Caco-2 (cell line): ENCODE results near the gene PML. TPM values are rescaled to one million over a fixed set of nuclear protein-coding genes. Genes with fewer than 3 reads are reported as not detected.

Source experiments
- BruUV-seq: library from RNA; stranded (reverse); fragments of 400-500 nt; replicated peaks from 2 replicates; lab custom pipeline; 2021; lab: Mats Ljungman, UMichigan
- CTCF ChIA-PET: fragments of 300-600 bp; sonication (Branson Sonifier 250); formaldehyde crosslinking; loops from one replicate; lab custom pipeline; 2022; ENCODE audit warnings: antibody characterized with exemption; lab: Charles Lee
- POLR2A ChIA-PET: fragments of 300-600 bp; sonication (Branson Sonifier 250); formaldehyde crosslinking; loops from one replicate; lab custom pipeline; 2022; ENCODE audit warnings: antibody characterized with exemption; lab: Charles Lee
- DNase-seq, 2 experiments: peaks; one replicate each; pipeline versions ENCODE4 v3.0.0 to v3.0.0-alpha.2; 2020 to 2022
- H3K27me3 ChIP-seq: replicated peaks from 2 replicates; pipeline ENCODE4 v1.6.0; 2011; ENCODE audit warnings: low read length; ENCODE audit not compliant: control insufficient read depth, insufficient read depth
- H3K36me3 ChIP-seq: 2 replicates; pipeline ENCODE4 v1.5.1; 2011; ENCODE audit warnings: low read length; ENCODE audit not compliant: control insufficient read depth, insufficient read depth
- H3K4me1 ChIP-seq: fragments of 250-450 bp; sonication (Bioruptor Pico); 2 replicates; pipeline ENCODE4 v1.5.1; 2020; ENCODE audit warnings: mild to moderate bottlenecking
- H3K4me3 ChIP-seq: 2 replicates; pipeline ENCODE4 v1.5.1; 2011; ENCODE audit warnings: low read depth, mild to moderate bottlenecking, control low read depth, low read length
- H3K9me3 ChIP-seq: fragments of 250-450 bp; sonication (Bioruptor Pico); 2 replicates; pipeline ENCODE4 v1.5.1; 2020; ENCODE audit warnings: mild to moderate bottlenecking, moderate library complexity
- H3K27ac Mint-ChIP-seq: one replicate; pipeline ENCODE4 v1.8.0; 2022; ENCODE audit warnings: mixed read lengths; ENCODE audit not compliant: unreplicated experiment
- H3K27me3 Mint-ChIP-seq: one replicate; pipeline ENCODE4 v1.8.0; 2022; ENCODE audit warnings: mixed read lengths; ENCODE audit not compliant: insufficient read depth, unreplicated experiment
- H3K36me3 Mint-ChIP-seq: one replicate; pipeline ENCODE4 v1.8.0; 2022; ENCODE audit warnings: mild to moderate bottlenecking, mixed read lengths; ENCODE audit not compliant: insufficient read depth, unreplicated experiment
- H3K4me1 Mint-ChIP-seq: one replicate; pipeline ENCODE4 v1.8.0; 2022; ENCODE audit warnings: low read depth, mixed read lengths; ENCODE audit not compliant: unreplicated experiment
- H3K4me3 Mint-ChIP-seq: one replicate; pipeline ENCODE4 v1.8.0; 2022; ENCODE audit warnings: mild to moderate bottlenecking, moderate library complexity, mixed read lengths; ENCODE audit not compliant: unreplicated experiment
- H3K9me3 Mint-ChIP-seq: one replicate; pipeline ENCODE4 v1.8.0; 2022; ENCODE audit warnings: mixed read lengths; ENCODE audit not compliant: unreplicated experiment
- CTCF ChIP-seq, 2 experiments: fragments of 200-600 bp in 1 of 2; IDR thresholded peaks; 1 replicate in 1 of 2; 2 replicates in 1 of 2; pipeline versions ENCODE4 v1.5.1 to v1.8.0; 2011 to 2022; ENCODE audit warnings: antibody characterized with exemption in 1 of 2, control low read depth in 1 of 2, inconsistent platforms in 1 of 2, low read depth in 1 of 2, low read length in 1 of 2, mild to moderate bottlenecking in 1 of 2, moderate library complexity in 1 of 2; ENCODE audit not compliant: insufficient read depth in 1 of 2, severe bottlenecking in 1 of 2, unreplicated experiment in 1 of 2
- intact Hi-C: fragments of 100-400 bp; cut with micrococcal nuclease; formaldehyde crosslinking; loops from one replicate; pipeline ENCODE4 v1.10.0; 2022; ENCODE audit not compliant: unreplicated experiment
- total RNA-seq: library from RNA; stranded (reverse); gene quantifications from 2 replicates; pipeline ENCODE4 v1.2.3, GENCODE V29; 2022

The PML gene
- total RNA-seq, 1 experiment from 2014 or later: 18.7 TPM

GRCh38 chr15:73962433-73962832 is 32.1 kb upstream of the PML start:
- Mint-ChIP-seq H3K36me3 (no peaks in the 10 kb centered on the region), H3K9me3 (no peaks in the 10 kb centered on the region), H3K4me3 (no peak overlapping the region), H3K27ac (no peak overlapping the region), H3K27me3 (peaks cover 11% of the 10 kb centered on the region), H3K4me1 (no peaks in the 10 kb centered on the region)
- Histone ChIP-seq H3K36me3 (no peaks in the 10 kb centered on the region), H3K27me3 (no peaks in the 10 kb centered on the region), H3K4me1 (no peaks in the 10 kb centered on the region), H3K9me3 (no peaks in the 10 kb centered on the region), H3K4me3 (no peak overlapping the region)
- POLR2A ChIA-PET: no interaction called here
- intact Hi-C loops: no loop called here
- DNase-seq: no peak
- CTCF ChIA-PET: no interaction called here
- BruUV-seq: no TSS peak
- no peak for TF ChIP-seq CTCF (IDR thresholded peaks at IDR 0.05; ENCODE audit: insufficient read depth in 1 of 2, low read depth in 1 of 2, low read length in 1 of 2, severe bottlenecking in 1 of 2, unreplicated experiment in 1 of 2)

DNA sequence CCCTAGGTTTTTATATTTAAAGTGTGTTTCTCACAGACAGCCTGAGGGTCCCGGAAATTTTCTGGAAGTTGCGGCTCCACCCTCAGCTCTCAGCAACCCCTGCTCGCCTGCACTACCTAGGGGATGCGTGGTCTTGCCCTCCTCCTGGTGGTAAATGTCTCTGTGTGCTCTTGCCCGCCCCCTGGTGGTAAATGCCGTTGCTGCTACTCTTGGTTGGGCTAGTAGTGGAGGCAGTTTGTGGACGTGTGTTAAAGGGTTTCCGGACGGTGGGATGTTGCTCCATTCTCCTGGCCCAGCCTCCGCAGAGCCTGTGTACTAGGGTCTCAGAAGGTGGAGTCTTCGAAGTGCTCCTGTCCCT is 29.8 kb upstream of the PML start:
- no TSS peak for BruUV-seq
- Histone ChIP-seq H3K9me3 (no peaks in the 10 kb centered on the region), H3K36me3 (no peaks in the 10 kb centered on the region), H3K4me1 (no peaks in the 10 kb centered on the region), H3K4me3 (no peak overlapping the region), H3K27me3 (no peaks in the 10 kb centered on the region)
- H3K9me3 Mint-ChIP-seq: no peaks in the 10 kb centered on the region
- no peaks in the 10 kb centered on the region for H3K36me3 Mint-ChIP-seq
- ChIA-PET POLR2A (no interaction called here), CTCF (interaction anchor here (0.7 to 3.2 kb wide), 5 partner anchors 8 to 180 kb away, joined by 3 to 24 read pairs (median 3); no protein-coding TSS in a partner anchor)
- H3K27ac Mint-ChIP-seq: no peak overlapping the region
- no peaks in the 10 kb centered on the region for H3K4me1 Mint-ChIP-seq
- DNase-seq: peak; percentile 74 to 84
- intact Hi-C loops: loop anchor here (1.0 kb wide), 1 partner anchor 13 kb away; no protein-coding TSS in a partner anchor
- H3K27me3 Mint-ChIP-seq: peaks cover 11% of the 10 kb centered on the region
- TF ChIP-seq CTCF (IDR thresholded peaks at IDR 0.05; ENCODE audit: insufficient read depth in 1 of 2, low read depth in 1 of 2, low read length in 1 of 2, severe bottlenecking in 1 of 2, unreplicated experiment in 1 of 2): peak; percentile 83 to 95
- H3K4me3 Mint-ChIP-seq: no peak overlapping the region

GRCh38 chr15:73965094-73965757 is 29.3 kb upstream of the PML start:
- Histone ChIP-seq H3K4me3 (no peak overlapping the region), H3K36me3 (no peaks in the 10 kb centered on the region), H3K9me3 (no peaks in the 10 kb centered on the region), H3K4me1 (no peaks in the 10 kb centered on the region), H3K27me3 (no peaks in the 10 kb centered on the region)
- H3K4me3 Mint-ChIP-seq: no peak overlapping the region
- intact Hi-C loops: no loop called here
- no peak for DNase-seq
- no peak for TF ChIP-seq CTCF (IDR thresholded peaks at IDR 0.05; ENCODE audit: insufficient read depth in 1 of 2, low read depth in 1 of 2, low read length in 1 of 2, severe bottlenecking in 1 of 2, unreplicated experiment in 1 of 2)
- H3K27ac Mint-ChIP-seq: no peak overlapping the region
- peaks cover 11% of the 10 kb centered on the region for H3K27me3 Mint-ChIP-seq
- no TSS peak for BruUV-seq
- no peaks in the 10 kb centered on the region for H3K36me3 Mint-ChIP-seq
- H3K4me1 Mint-ChIP-seq: no peaks in the 10 kb centered on the region
- POLR2A ChIA-PET: no interaction called here
- CTCF ChIA-PET: interaction anchor here (0.7 to 3.2 kb wide), 2 partner anchors 14 to 179 kb away, joined by 3 to 24 read pairs; no protein-coding TSS in a partner anchor
- H3K9me3 Mint-ChIP-seq: no peaks in the 10 kb centered on the region
